Immature natural killer cell (primary cell): ENCODE data around the gene ITPR1. TPM values are rescaled to one million over a fixed set of nuclear protein-coding genes. Genes with fewer than 3 reads are reported as not detected.

Experiments
- DNase-seq, 3 donors: peaks; one replicate each; pipeline ENCODE4 v3.0.0; 2022; ENCODE audit warnings: mixed read lengths in 1 of 3
- H3K27ac Mint-ChIP-seq, 6 donors: one replicate each; pipeline ENCODE4 v1.8.0; 2020; ENCODE audit warnings: mixed read lengths in 6 of 6, mild to moderate bottlenecking in 5 of 6, inconsistent platforms in 4 of 6, moderate library complexity in 3 of 6
- H3K27me3 Mint-ChIP-seq, 3 donors: one replicate each; pipeline ENCODE4 v1.8.0; 2020 to 2021; ENCODE audit warnings: low read depth in 3 of 3, mild to moderate bottlenecking in 3 of 3, mixed read lengths in 3 of 3, moderate library complexity in 3 of 3, inconsistent platforms in 1 of 3
- H3K36me3 Mint-ChIP-seq, 3 donors: one replicate each; pipeline ENCODE4 v1.8.0; 2020; ENCODE audit warnings: mixed read lengths in 3 of 3, inconsistent platforms in 2 of 3, mild to moderate bottlenecking in 2 of 3
- H3K4me1 Mint-ChIP-seq, 2 donors: one replicate each; pipeline ENCODE4 v1.8.0; 2020; ENCODE audit warnings: inconsistent platforms in 2 of 2, mild to moderate bottlenecking in 2 of 2, mixed read lengths in 2 of 2, moderate library complexity in 1 of 2
- H3K4me3 Mint-ChIP-seq, 5 donors: one replicate each; pipeline ENCODE4 v1.8.0; 2020; ENCODE audit warnings: mild to moderate bottlenecking in 5 of 5, mixed read lengths in 5 of 5, inconsistent platforms in 3 of 5, moderate library complexity in 3 of 5
- H3K9me3 Mint-ChIP-seq, 6 donors: one replicate each; pipeline ENCODE4 v1.8.0; 2020; ENCODE audit warnings: mild to moderate bottlenecking in 6 of 6, mixed read lengths in 6 of 6, inconsistent platforms in 4 of 6, moderate library complexity in 3 of 6
- polyA plus RNA-seq, 3 donors: library from polyadenylated mRNA; unstranded; fragments of 300-500 nt; fragmentation: Illumina TruSeq; gene quantifications; one replicate each; pipeline ENCODE4 v1.2.3, GENCODE V29; 2021

The ITPR1 gene
- polyA plus RNA-seq, 3 donors from 2014 or later = 3.0 to 14.7 (median 7.6) TPM

DNA sequence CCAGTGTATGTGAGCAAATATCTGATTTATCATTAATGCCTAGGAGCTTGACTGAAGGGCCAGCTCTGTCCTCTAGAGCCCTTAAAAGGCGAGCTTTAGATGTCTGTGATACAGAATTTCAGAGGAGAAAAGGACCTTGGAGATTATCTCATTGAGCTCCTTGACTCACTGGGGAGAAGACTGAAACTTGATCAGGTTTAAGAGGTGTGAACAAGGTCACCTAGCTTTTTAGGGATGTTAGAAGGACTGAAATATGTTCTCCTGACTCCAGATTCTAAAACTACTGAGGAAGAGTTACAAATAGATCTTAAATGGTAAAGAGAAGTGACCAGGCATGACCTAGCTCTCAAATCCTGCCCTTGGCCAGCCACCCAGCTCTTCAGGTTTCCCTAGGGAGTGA lies 292.4 kb downstream of the ITPR1 start:
- Mint-ChIP-seq H3K36me3 (peaks cover 30 to 66% (median 54%) of the 10 kb centered on the region in 3 donors), H3K27me3 (peaks cover 1 to 5% (median 2%) of the 10 kb centered on the region in 3 donors), H3K4me3 (no peak overlapping the region), H3K9me3 (no peaks in the 10 kb centered on the region), H3K4me1 (peaks cover 3 to 7% of the 10 kb centered on the region in 2 donors), H3K27ac (peak overlapping the region in 1 of 6 donors; percentile 34)
- no peak for DNase-seq

GRCh38 chr3:4786431-4786830 lies 293.3 kb downstream of the ITPR1 start:
- no peaks in the 10 kb centered on the region for H3K9me3 Mint-ChIP-seq
- no peak overlapping the region for H3K4me3 Mint-ChIP-seq
- H3K36me3 Mint-ChIP-seq = peaks cover 37 to 75% (median 63%) of the 10 kb centered on the region in 3 donors
- peaks cover 1 to 9% (median 2%) of the 10 kb centered on the region in 3 donors for H3K27me3 Mint-ChIP-seq
- DNase-seq = no peak
- peak overlapping the region in 2 of 6 donors; percentile 19 to 34 for H3K27ac Mint-ChIP-seq
- peaks cover 3 to 7% of the 10 kb centered on the region in 2 donors for H3K4me1 Mint-ChIP-seq

DNA sequence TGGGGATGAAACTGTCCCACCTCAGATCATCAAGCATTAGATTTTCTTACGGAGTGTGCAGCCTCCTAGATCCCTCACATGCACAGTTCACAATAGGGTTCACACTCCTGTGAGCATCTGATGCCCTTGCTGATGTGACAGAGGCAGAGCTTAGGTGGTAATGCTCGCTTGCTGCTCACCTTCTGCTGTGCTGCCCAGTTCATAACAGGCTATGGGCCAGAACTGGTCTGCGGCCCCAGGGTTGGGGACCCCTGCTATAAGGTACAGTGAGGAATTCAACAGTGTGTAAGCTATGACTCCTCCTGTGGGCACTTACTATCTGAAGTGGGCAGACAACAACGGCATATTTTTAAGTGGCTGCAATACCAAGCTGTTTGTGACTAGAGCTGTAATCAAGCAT lies 298.2 kb downstream of the ITPR1 start:
- no peak for DNase-seq
- Mint-ChIP-seq H3K4me1 (peaks cover 3 to 7% of the 10 kb centered on the region in 2 donors), H3K27ac (peak overlapping the region in 1 of 6 donors; percentile 67), H3K27me3 (peaks cover 0 to 4% (median 0%) of the 10 kb centered on the region in 3 donors), H3K9me3 (no peaks in the 10 kb centered on the region), H3K4me3 (no peak overlapping the region), H3K36me3 (peaks cover 52 to 79% (median 59%) of the 10 kb centered on the region in 3 donors)

GRCh38 chr3:4793311-4793710 lies 300.2 kb downstream of the ITPR1 start:
- no peaks in the 10 kb centered on the region for H3K9me3 Mint-ChIP-seq
- no peak for DNase-seq
- no peak overlapping the region for H3K27ac Mint-ChIP-seq
- H3K4me3 Mint-ChIP-seq = no peak overlapping the region
- peaks cover 47 to 89% (median 60%) of the 10 kb centered on the region in 3 donors for H3K36me3 Mint-ChIP-seq
- peaks cover 0 to 4% (median 0%) of the 10 kb centered on the region in 3 donors for H3K27me3 Mint-ChIP-seq
- peaks cover 14 to 16% of the 10 kb centered on the region in 2 donors for H3K4me1 Mint-ChIP-seq

DNA sequence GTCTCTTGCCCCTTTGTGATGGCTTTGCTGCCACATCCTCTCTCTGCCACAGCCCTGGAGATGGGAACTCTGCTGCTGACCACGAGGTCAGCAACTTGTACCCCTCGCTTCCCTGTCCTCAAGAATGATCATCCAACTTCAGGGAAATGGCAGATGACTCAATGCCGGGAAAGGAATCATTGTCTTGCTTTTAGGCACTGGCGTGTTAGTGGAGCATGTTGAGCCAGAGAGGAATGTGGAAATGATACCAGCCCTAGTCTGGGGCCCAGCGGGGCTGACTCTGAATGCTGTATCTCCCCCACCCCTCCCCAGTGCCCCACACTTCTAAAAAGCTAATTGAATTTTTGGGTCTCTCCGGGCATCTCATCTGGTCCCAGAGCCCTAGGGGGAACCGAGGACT lies 301.2 kb downstream of the ITPR1 start:
- no peak overlapping the region for H3K4me3 Mint-ChIP-seq
- H3K36me3 Mint-ChIP-seq = peaks cover 43 to 89% (median 60%) of the 10 kb centered on the region in 3 donors
- peak overlapping the region in 1 of 6 donors; percentile 40 for H3K27ac Mint-ChIP-seq
- H3K9me3 Mint-ChIP-seq = no peaks in the 10 kb centered on the region
- H3K27me3 Mint-ChIP-seq = peaks cover 0 to 4% (median 0%) of the 10 kb centered on the region in 3 donors
- no peak for DNase-seq
- H3K4me1 Mint-ChIP-seq = peaks cover 14 to 16% of the 10 kb centered on the region in 2 donors

DNA sequence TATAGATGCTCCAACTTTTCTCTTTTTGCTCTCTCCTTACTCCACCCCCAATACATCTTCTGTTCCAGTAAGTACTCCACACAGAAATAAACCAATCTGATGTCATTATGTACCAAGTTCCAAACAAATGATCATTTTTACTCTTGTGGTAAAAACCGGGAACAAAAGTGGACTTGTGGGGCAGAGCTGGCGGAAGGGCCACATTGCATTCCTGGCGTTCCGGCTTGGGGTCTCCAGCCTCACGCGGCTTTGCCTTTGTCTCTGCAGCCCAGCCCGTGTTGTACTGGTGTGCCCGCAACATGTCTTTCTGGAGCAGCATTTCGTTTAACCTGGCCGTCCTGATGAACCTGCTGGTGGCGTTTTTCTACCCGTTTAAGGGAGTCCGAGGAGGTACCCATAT lies 301.6 kb downstream of the ITPR1 start:
- Mint-ChIP-seq H3K27ac (no peak overlapping the region), H3K9me3 (no peaks in the 10 kb centered on the region), H3K4me1 (peaks cover 14 to 16% of the 10 kb centered on the region in 2 donors), H3K27me3 (peaks cover 0 to 4% (median 0%) of the 10 kb centered on the region in 3 donors), H3K4me3 (no peak overlapping the region), H3K36me3 (peaks cover 47 to 92% (median 64%) of the 10 kb centered on the region in 3 donors)
- no peak for DNase-seq

DNA sequence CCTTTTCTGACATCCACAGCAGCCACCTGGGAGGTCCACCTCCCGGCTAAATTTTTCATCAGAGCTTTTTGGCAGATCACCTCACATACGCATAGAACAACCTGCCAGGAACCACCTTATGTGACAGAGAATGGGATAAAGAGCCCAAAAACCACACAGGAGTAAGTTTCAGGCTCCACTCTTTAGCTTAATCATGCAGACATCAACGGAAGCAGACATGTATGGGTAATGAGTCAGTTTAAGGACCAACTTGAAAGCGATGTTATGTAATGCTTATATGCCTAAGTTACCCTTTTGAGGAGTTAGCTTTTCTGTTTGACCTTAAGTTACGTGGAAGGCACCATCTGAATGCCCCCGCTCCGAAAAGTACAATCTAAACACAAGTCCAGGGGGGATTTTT lies 302.8 kb downstream of the ITPR1 start:
- peak overlapping the region in 1 of 6 donors; percentile 34 for H3K27ac Mint-ChIP-seq
- peaks cover 45 to 91% (median 67%) of the 10 kb centered on the region in 3 donors for H3K36me3 Mint-ChIP-seq
- no peak overlapping the region for H3K4me3 Mint-ChIP-seq
- peaks cover 0 to under 1% (median 0%) of the 10 kb centered on the region in 3 donors for H3K27me3 Mint-ChIP-seq
- H3K4me1 Mint-ChIP-seq = peaks cover 14 to 16% of the 10 kb centered on the region in 2 donors
- no peak for DNase-seq
- H3K9me3 Mint-ChIP-seq = no peaks in the 10 kb centered on the region

DNA sequence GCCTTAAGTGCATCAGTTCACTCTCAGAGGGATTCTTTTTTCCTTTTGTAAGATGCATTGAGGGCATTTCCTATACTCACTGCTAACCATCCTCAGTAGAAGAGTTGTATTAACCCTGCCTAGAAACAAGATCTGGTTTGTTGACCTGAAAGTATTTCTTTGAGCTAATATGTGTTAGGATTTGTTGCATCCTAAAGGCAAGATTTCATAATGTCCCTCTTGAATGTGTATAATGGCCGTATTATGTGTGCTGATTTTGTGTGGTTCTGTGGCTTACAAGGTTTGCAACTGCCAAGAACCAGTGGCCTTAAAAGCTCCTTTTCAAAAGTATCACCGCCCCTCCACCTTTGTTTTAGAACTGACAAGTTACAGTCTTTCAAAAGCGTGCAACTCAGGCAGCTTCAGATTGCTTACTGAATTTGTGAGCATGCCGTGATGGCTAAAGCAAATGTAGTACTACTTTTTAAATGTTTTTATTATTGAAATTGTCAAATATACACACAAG lies 304.1 kb downstream of the ITPR1 start:
- H3K4me3 Mint-ChIP-seq = no peak overlapping the region
- H3K4me1 Mint-ChIP-seq = peaks cover 14 to 19% of the 10 kb centered on the region in 2 donors
- H3K36me3 Mint-ChIP-seq = peaks cover 42 to 87% (median 61%) of the 10 kb centered on the region in 3 donors
- no peaks in the 10 kb centered on the region for H3K27me3 Mint-ChIP-seq
- H3K27ac Mint-ChIP-seq = peak overlapping the region in 5 of 6 donors; percentile 3 to 85 (median 29)
- no peak for DNase-seq
- H3K9me3 Mint-ChIP-seq = no peaks in the 10 kb centered on the region

DNA sequence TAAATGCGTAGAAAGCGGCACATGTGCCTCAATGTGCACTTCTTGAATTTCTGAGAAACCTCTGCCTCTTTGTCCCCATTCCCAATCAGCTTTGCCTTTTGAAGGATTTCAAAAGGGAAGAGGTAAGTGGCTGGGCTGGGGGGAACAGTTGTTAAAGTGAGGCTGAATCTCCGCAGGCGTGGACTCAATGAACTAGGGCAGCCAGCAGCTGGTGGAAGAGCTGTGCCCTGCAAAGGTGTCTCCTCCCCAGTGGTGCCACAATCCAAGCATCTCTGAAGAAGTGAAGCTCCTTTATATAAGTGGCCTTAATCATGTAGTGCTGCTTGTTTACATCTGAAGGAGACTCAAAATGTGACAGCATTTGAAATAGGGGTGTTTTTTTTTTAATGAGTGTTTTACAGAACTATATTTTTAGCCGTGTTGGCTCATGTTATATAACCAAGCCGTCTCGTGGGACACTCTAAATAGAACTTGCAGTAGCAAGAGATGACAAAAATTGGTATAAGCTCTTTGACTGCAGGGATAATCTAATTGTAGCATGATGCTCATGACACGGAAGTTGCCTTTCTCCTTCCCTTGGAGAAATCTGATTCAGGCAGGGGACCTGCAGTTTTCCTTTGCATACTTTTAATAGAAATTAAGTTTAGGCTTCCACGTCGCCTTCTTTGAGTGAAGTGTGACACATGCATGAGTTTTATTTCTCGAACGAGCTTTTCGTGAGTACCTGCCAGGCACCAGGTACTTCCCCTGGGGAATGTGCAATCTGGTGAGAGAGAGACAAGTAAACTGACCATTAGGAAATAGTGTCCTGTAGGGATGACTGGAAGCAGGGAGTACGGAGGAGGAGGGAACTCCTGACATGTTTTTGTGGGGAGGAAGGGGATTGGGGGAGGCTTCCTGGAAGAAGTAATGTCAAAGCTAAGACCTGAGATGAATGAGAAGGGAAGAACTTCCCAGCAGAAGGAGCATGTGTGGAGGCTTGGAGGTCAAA lies 306.4 kb downstream of the ITPR1 start:
- H3K27ac Mint-ChIP-seq = peak overlapping the region in 1 of 6 donors; percentile 2
- H3K9me3 Mint-ChIP-seq = peaks cover 0 to 2% (median 0%) of the 10 kb centered on the region in 6 donors
- no peak for DNase-seq
- H3K4me1 Mint-ChIP-seq = peaks cover 14 to 35% of the 10 kb centered on the region in 2 donors
- H3K27me3 Mint-ChIP-seq = peaks cover 0 to 2% (median 1%) of the 10 kb centered on the region in 3 donors
- peaks cover 40 to 89% (median 65%) of the 10 kb centered on the region in 3 donors for H3K36me3 Mint-ChIP-seq
- no peak overlapping the region for H3K4me3 Mint-ChIP-seq

DNA sequence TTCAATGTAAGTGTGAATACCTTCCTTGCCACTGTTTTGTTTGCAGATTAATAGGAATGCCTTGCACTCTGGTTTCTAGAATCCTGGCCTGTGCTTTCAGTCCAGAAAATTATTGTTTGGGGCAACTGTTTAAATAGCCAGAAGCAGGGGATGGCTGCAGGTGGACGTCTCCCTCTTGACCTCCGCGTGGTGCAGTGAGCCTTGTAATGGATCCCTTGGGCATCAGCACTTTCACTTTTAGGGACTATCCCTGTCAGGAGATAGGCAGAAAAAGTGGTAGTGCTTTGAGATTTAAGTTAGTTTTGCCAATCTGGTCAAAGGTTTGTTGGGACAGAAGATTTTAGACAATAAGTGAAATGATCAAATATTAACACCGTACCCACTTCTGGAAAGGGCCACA lies 307.4 kb downstream of the ITPR1 start:
- Mint-ChIP-seq H3K4me3 (no peak overlapping the region), H3K36me3 (peaks cover 38 to 83% (median 65%) of the 10 kb centered on the region in 3 donors), H3K4me1 (peaks cover 14 to 42% of the 10 kb centered on the region in 2 donors), H3K27ac (peak overlapping the region in 3 of 6 donors; percentile 13 to 35 (median 33)), H3K27me3 (peaks cover 0 to 2% (median 1%) of the 10 kb centered on the region in 3 donors), H3K9me3 (peaks cover 0 to 2% (median 0%) of the 10 kb centered on the region in 6 donors)
- no peak for DNase-seq

GRCh38 chr3:4801892-4802291 lies 308.7 kb downstream of the ITPR1 start:
- Mint-ChIP-seq H3K36me3 (peaks cover 44 to 83% (median 70%) of the 10 kb centered on the region in 3 donors), H3K4me1 (peaks cover 10 to 39% of the 10 kb centered on the region in 2 donors), H3K27me3 (peaks cover 0 to 2% (median 1%) of the 10 kb centered on the region in 3 donors), H3K9me3 (peaks cover 0 to 2% (median 0%) of the 10 kb centered on the region in 6 donors), H3K27ac (peak overlapping the region in 2 of 6 donors; percentile 18 to 79), H3K4me3 (no peak overlapping the region)
- DNase-seq = no peak

- H3K4me1 Mint-ChIP-seq = peaks cover under 1 to 29% of the 10 kb centered on the region in 2 donors
- no peak overlapping the region for H3K4me3 Mint-ChIP-seq
- DNase-seq = no peak
- H3K27ac Mint-ChIP-seq = peak overlapping the region in 3 of 6 donors; percentile 37 to 54 (median 53)
- peaks cover 0 to 2% (median 0%) of the 10 kb centered on the region in 6 donors for H3K9me3 Mint-ChIP-seq
- H3K27me3 Mint-ChIP-seq = peaks cover 0 to 2% (median 1%) of the 10 kb centered on the region in 3 donors
- H3K36me3 Mint-ChIP-seq = peaks cover 47 to 81% (median 70%) of the 10 kb centered on the region in 3 donors
Measured at GRCh38 chr3:4802903-4803302, 309.8 kb downstream of the ITPR1 start.

- Mint-ChIP-seq H3K27me3 (peaks cover 0 to 2% (median 1%) of the 10 kb centered on the region in 3 donors), H3K4me3 (peak overlapping the region in 1 of 5 donors; percentile 36), H3K9me3 (peaks cover 0 to 2% (median 0%) of the 10 kb centered on the region in 6 donors), H3K36me3 (peaks cover 53 to 77% (median 60%) of the 10 kb centered on the region in 3 donors), H3K27ac (peak overlapping the region; percentile 25 to 86 (median 48)), H3K4me1 (peaks cover 0 to 26% of the 10 kb centered on the region in 2 donors)
- DNase-seq = no peak
Measured at GRCh38 chr3:4804161-4805058, 311.3 kb downstream of the ITPR1 start.
